Measurements from ENCODE around the gene KCNQ1.

- TF ChIP-seq POLR2A (IDR thresholded peaks at IDR 0.05; ENCODE audit: borderline replicate concordance, extremely low read depth, insufficient read depth, insufficient read length) (no peak), CTCF (IDR thresholded peaks at IDR 0.05 in 2 of 3, conservative IDR thresholded peaks at IDR 0.05 in 1 of 3; ENCODE audit: borderline replicate concordance in 1 of 3, insufficient read depth in 1 of 3, low read depth in 2 of 3, low read length in 2 of 3) (no peak), MAX (IDR thresholded peaks at IDR 0.05) (no peak), EZH2phosphoT487 (IDR thresholded peaks at IDR 0.05; ENCODE audit: borderline replicate concordance) (no peak), JUND (IDR thresholded peaks at IDR 0.05) (no peak), ZNF274 (IDR thresholded peaks at IDR 0.05; ENCODE audit: low read depth, low read length) (no peak), SP1 (IDR thresholded peaks at IDR 0.05; ENCODE audit: low read depth) (no peak), YY1 (IDR thresholded peaks at IDR 0.05; ENCODE audit: extremely low read depth, insufficient replicate concordance, low read depth, low read length) (no peak), ELF1 (IDR thresholded peaks at IDR 0.05; ENCODE audit: borderline replicate concordance, low read depth) (no peak)
Observed at GRCh38 chr11:2535673-2536439, 91.0 kb downstream of the KCNQ1 start.
